Activated T-helper 1 cell treated with Interleukin-2 at 50 U/mL for 16 hours (primary cell): Measurements from ENCODE around the gene BICDL2.
"Not testable (repeated sequence)": the region's sequence is repeated elsewhere in the genome, so short reads cannot be mapped to it uniquely, and the experiment has no call there.

ENCODE experiments used
- DNase-seq: peaks from one replicate; pipeline ENCODE4 v3.0.0-alpha.2; 2020; ENCODE audit warnings: low read depth

Gene BICDL2

GRCh38 chr16:3036726-3037315, at the start of gene BICDL2:
Gene BICDL2, minus strand, starts transcription at chr16:3036944. Its CDS starts 1,448 bp downstream, at chr16:3035496.
- no peak for DNase-seq

GRCh38 chr16:3085868-3086595, 49.3 kb upstream of the BICDL2 start:
- no peak for DNase-seq

- no peak for DNase-seq
Observed at GRCh38 chr16:3084969-3085670, 48.4 kb upstream of the BICDL2 start.

GRCh38 chr16:3084491-3084890, 47.7 kb upstream of the BICDL2 start:
- DNase-seq, result no peak

GRCh38 chr16:3083408-3083807, 46.7 kb upstream of the BICDL2 start:
- not testable (repeated sequence) for DNase-seq

- DNase-seq, result not testable (repeated sequence)
Observed at GRCh38 chr16:3081957-3082356, 45.2 kb upstream of the BICDL2 start.

GRCh38 chr16:3080024-3080423, 43.3 kb upstream of the BICDL2 start:
- no peak for DNase-seq

GRCh38 chr16:3076577-3076976, 39.8 kb upstream of the BICDL2 start:
- no peak for DNase-seq

- not testable (repeated sequence) for DNase-seq
Observed at GRCh38 chr16:3075946-3076345, 39.2 kb upstream of the BICDL2 start.

- no peak for DNase-seq
Observed at GRCh38 chr16:3075523-3075915, 38.8 kb upstream of the BICDL2 start.

- DNase-seq, result peak; percentile 78
Observed at GRCh38 chr16:3074860-3075522, 38.2 kb upstream of the BICDL2 start.

GRCh38 chr16:3073448-3073847, 36.7 kb upstream of the BICDL2 start:
- DNase-seq, result no peak

GRCh38 chr16:3072576-3073263, 36.0 kb upstream of the BICDL2 start:
- not testable (repeated sequence) for DNase-seq

- not testable (repeated sequence) for DNase-seq
Observed at GRCh38 chr16:3072148-3072547, 35.4 kb upstream of the BICDL2 start.

- DNase-seq, result no peak
Observed at GRCh38 chr16:3071655-3072054, 34.9 kb upstream of the BICDL2 start.

GRCh38 chr16:3070608-3071111, 33.9 kb upstream of the BICDL2 start:
- DNase-seq, result no peak

GRCh38 chr16:3069146-3069545, 32.4 kb upstream of the BICDL2 start:
- not testable (repeated sequence) for DNase-seq

GRCh38 chr16:3068487-3068886, 31.7 kb upstream of the BICDL2 start:
- DNase-seq, result no peak

- DNase-seq, result no peak
Observed at GRCh38 chr16:3066440-3066748, 29.6 kb upstream of the BICDL2 start.

GRCh38 chr16:3065742-3066439, 29.1 kb upstream of the BICDL2 start:
- DNase-seq, result no peak

GRCh38 chr16:3065069-3065741, 28.5 kb upstream of the BICDL2 start, which contains the start of gene IL32:
Gene IL32, plus strand, starts transcription at chr16:3065640. Its CDS starts 172 bp downstream, at chr16:3065812.
- DNase-seq, result peak; percentile 59
